Neural progenitor cell (in vitro differentiated cells): Measurements from ENCODE around the gene C4orf50. TPM values are rescaled to one million over a fixed set of nuclear protein-coding genes. Genes with fewer than 3 reads are reported as not detected.

Experiments used
- DNase-seq: peaks from one replicate; pipeline ENCODE4 v3.0.0-alpha.2; 2016; ENCODE audit warnings: low spot score
- H2AFZ ChIP-seq: fragments of 200-600 bp; sonication (generic); replicated peaks from 2 replicates; pipeline ENCODE4 v1.6.1; 2016; ENCODE audit warnings: antibody characterized with exemption
- H3F3A ChIP-seq: fragments of 200-600 bp; sonication (generic); 2 replicates; pipeline ENCODE4 v1.6.1; 2016; ENCODE audit warnings: antibody characterized with exemption, low read depth
- H3K27ac ChIP-seq: fragments of 200-600 bp; sonication (generic); 2 replicates; pipeline ENCODE4 v1.5.1; 2016; ENCODE audit warnings: mild to moderate bottlenecking
- H3K27me3 ChIP-seq: fragments of 200-600 bp; sonication (generic); 2 replicates; pipeline ENCODE4 v1.6.1; 2016; ENCODE audit warnings: mild to moderate bottlenecking, moderate library complexity
- H3K36me3 ChIP-seq: fragments of 200-600 bp; sonication (generic); 2 replicates; pipeline ENCODE4 v1.5.1; 2016
- H3K4me1 ChIP-seq: fragments of 200-600 bp; sonication (generic); 2 replicates; pipeline ENCODE4 v1.6.1; 2016; ENCODE audit warnings: mixed run types
- H3K4me2 ChIP-seq: fragments of 200-600 bp; sonication (generic); 2 replicates; pipeline ENCODE4 v1.6.1; 2016
- H3K4me3 ChIP-seq: fragments of 200-600 bp; sonication (generic); 2 replicates; pipeline ENCODE4 v1.5.1; 2016
- H3K79me2 ChIP-seq: fragments of 200-600 bp; sonication (generic); 2 replicates; pipeline ENCODE4 v1.6.1; 2016; ENCODE audit warnings: low read depth
- H3K9ac ChIP-seq: fragments of 200-600 bp; sonication (generic); 2 replicates; pipeline ENCODE4 v1.6.1; 2016
- H3K9me3 ChIP-seq: fragments of 200-600 bp; sonication (generic); 2 replicates; pipeline ENCODE4 v1.5.1; 2016; ENCODE audit warnings: low read depth
- H4K20me1 ChIP-seq: fragments of 200-600 bp; sonication (generic); 2 replicates; pipeline ENCODE4 v1.6.1; 2016; ENCODE audit warnings: low read depth
- H3K27ac Mint-ChIP-seq: 3 replicates; pipeline ENCODE4 v1.8.0; 2021; ENCODE audit warnings: mixed read lengths
- H3K27me3 Mint-ChIP-seq: 2 replicates; pipeline ENCODE4 v1.8.0; 2022; ENCODE audit warnings: low read depth, mild to moderate bottlenecking, inconsistent platforms, moderate library complexity, mixed read lengths; ENCODE audit not compliant: insufficient read depth
- H3K36me3 Mint-ChIP-seq: 3 replicates; pipeline ENCODE4 v1.8.0; 2021; ENCODE audit warnings: mixed read lengths
- H3K4me1 Mint-ChIP-seq: 3 replicates; pipeline ENCODE4 v1.8.0; 2021; ENCODE audit warnings: mixed read lengths
- H3K4me3 Mint-ChIP-seq: 3 replicates; pipeline ENCODE4 v1.8.0; 2021; ENCODE audit warnings: mild to moderate bottlenecking, moderate library complexity, mixed read lengths
- H3K9me3 Mint-ChIP-seq: 3 replicates; pipeline ENCODE4 v1.8.0; 2020; ENCODE audit warnings: mixed read lengths
- EZH2 ChIP-seq: fragments of 200-600 bp; sonication (generic); IDR thresholded peaks from 2 replicates; pipeline ENCODE4 v1.6.1; 2017; ENCODE audit warnings: antibody characterized with exemption, mild to moderate bottlenecking, moderate library complexity
- EZH2phosphoT487 ChIP-seq: fragments of 200-600 bp; sonication (generic); IDR thresholded peaks from 2 replicates; pipeline ENCODE4 v1.6.1; 2017; ENCODE audit warnings: antibody characterized with exemption
- total RNA-seq: library from RNA; depleted of rRNA; stranded (reverse); fragments of >200 nt; gene quantifications from 2 replicates; pipeline ENCODE4 v1.2.3, GENCODE V29; 2015; ENCODE audit warnings: low replicate concordance
- TF ChIP-seq, protein P1 (sequence below): fragments of 200-600 bp; sonication (generic); IDR thresholded peaks from 2 replicates; pipeline ENCODE4 v1.5.1; 2017; ENCODE audit warnings: antibody characterized with exemption, mild to moderate bottlenecking

C4orf50 gene
- total RNA-seq, 1 donor from 2014 or later: 0.32 TPM

DNA sequence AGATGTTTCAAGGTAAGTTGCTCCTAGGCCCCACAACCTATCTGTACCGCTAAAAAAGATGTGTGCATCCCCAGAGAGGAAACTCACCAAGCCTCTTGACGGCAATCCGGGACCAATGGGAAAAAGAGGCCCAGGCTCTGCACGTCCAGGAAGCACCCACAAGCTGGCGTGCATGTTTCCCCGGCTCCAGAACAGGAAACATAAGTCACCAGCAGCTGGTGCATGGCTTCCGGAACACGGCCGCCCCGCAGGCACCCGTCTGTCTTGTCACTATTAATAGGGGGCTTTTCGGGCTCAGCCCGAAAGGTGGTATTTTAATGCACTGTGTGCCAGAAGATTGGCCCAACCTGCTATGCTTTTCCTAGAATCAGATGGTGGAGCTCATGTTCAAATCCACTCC, 147.5 kb downstream of the C4orf50 start:
- Mint-ChIP-seq H3K4me3 (no peak overlapping the region), H3K36me3 (peaks cover 27% of the 10 kb centered on the region), H3K9me3 (peaks cover 6% of the 10 kb centered on the region)

DNA sequence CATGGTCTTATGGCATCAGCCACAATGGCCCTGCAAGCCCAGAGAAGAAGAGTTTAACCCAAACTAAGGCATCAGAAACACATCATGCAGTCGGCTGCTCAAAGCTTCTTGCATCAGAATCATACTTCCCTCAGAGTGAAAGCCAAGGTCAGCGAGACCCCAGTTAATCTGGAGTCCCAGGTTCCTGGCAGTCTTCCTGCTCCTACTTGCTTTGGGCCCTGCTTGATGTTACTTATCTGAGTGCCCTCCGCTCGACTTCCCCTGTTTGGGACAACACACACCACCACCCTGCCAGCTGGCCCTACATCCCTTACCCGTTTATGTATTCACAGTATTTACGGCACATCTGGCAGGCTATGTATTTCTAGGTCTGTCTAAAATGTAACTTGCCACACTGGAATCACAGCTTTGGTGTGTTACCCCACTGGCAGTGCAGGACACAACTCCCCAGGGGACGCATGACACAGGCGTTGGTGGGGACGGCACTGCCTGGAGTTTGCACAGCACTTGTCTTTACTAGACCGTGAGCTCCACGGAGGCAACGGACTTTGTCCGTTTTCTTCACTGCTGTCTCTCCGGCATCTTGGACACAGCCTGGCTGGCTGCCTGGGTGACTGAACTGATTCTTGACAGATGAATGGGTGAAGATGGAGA, 148.1 kb downstream of the C4orf50 start:
- Histone ChIP-seq H3K4me2 (no peak overlapping the region), H3K27me3 (no peaks in the 10 kb centered on the region), H3K9me3 (no peaks in the 10 kb centered on the region), H3K4me1 (peaks cover 9% of the 10 kb centered on the region), H4K20me1 (peaks cover 90% of the 10 kb centered on the region), H3F3A (peaks cover 2% of the 10 kb centered on the region), H3K36me3 (no peaks in the 10 kb centered on the region), H3K4me3 (no peak overlapping the region), H3K79me2 (peaks cover 54% of the 10 kb centered on the region), H3K27ac (no peak overlapping the region), H2AFZ (no peak overlapping the region), H3K9ac (no peak overlapping the region)
- H3K4me1 Mint-ChIP-seq: peaks cover 13% of the 10 kb centered on the region
- no peak for DNase-seq
- peaks cover 6% of the 10 kb centered on the region for H3K9me3 Mint-ChIP-seq
- no peaks in the 10 kb centered on the region for H3K27me3 Mint-ChIP-seq
- TF ChIP-seq EZH2: no peak
- TF ChIP-seq, protein P1, sequence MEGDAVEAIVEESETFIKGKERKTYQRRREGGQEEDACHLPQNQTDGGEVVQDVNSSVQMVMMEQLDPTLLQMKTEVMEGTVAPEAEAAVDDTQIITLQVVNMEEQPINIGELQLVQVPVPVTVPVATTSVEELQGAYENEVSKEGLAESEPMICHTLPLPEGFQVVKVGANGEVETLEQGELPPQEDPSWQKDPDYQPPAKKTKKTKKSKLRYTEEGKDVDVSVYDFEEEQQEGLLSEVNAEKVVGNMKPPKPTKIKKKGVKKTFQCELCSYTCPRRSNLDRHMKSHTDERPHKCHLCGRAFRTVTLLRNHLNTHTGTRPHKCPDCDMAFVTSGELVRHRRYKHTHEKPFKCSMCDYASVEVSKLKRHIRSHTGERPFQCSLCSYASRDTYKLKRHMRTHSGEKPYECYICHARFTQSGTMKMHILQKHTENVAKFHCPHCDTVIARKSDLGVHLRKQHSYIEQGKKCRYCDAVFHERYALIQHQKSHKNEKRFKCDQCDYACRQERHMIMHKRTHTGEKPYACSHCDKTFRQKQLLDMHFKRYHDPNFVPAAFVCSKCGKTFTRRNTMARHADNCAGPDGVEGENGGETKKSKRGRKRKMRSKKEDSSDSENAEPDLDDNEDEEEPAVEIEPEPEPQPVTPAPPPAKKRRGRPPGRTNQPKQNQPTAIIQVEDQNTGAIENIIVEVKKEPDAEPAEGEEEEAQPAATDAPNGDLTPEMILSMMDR: no peak
- TF ChIP-seq EZH2phosphoT487: no peak
- H3K27ac Mint-ChIP-seq: no peak overlapping the region
- peaks cover 27% of the 10 kb centered on the region for H3K36me3 Mint-ChIP-seq
- H3K4me3 Mint-ChIP-seq: no peak overlapping the region

More for the DNA sequence above, 147.5 kb downstream of the C4orf50 start:
- H3K27ac Mint-ChIP-seq: no peak overlapping the region
- Histone ChIP-seq H3K27me3 (no peaks in the 10 kb centered on the region), H4K20me1 (peaks cover 95% of the 10 kb centered on the region), H3K36me3 (no peaks in the 10 kb centered on the region), H3K27ac (no peak overlapping the region), H3K9me3 (no peaks in the 10 kb centered on the region), H3F3A (peaks cover 9% of the 10 kb centered on the region), H3K4me1 (peaks cover 12% of the 10 kb centered on the region), H3K9ac (no peak overlapping the region), H3K79me2 (peaks cover 57% of the 10 kb centered on the region), H3K4me2 (no peak overlapping the region), H2AFZ (no peak overlapping the region), H3K4me3 (no peak overlapping the region)
- DNase-seq: no peak
- H3K27me3 Mint-ChIP-seq: no peaks in the 10 kb centered on the region
- H3K4me1 Mint-ChIP-seq: peaks cover 16% of the 10 kb centered on the region
- TF ChIP-seq EZH2phosphoT487 (no peak), EZH2 (no peak)
- TF ChIP-seq, protein P1: no peak

DNA sequence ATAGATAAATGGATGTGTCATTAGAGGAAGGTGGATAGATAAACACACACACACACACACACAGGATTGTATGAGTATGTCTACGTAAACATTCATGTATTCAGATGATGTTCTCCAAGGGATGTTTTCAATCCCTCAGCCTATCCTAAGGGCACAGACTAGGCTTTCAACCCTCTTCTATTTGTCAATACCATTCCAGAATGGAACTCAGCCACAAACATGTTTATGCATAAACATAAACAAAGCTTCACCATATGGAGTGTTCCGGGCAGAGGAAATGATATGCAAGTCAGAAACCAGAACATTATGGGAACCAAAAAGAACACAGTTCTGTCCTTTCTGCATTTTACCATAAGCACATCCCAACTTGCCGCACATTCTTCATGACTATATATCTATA, 150.4 kb downstream of the C4orf50 start:
- H3K4me1 Mint-ChIP-seq: peaks cover 5% of the 10 kb centered on the region
- Histone ChIP-seq H4K20me1 (peaks cover 86% of the 10 kb centered on the region), H3F3A (no peaks in the 10 kb centered on the region), H3K79me2 (peaks cover 31% of the 10 kb centered on the region), H3K4me1 (peaks cover 13% of the 10 kb centered on the region), H3K9ac (no peak overlapping the region), H3K36me3 (no peaks in the 10 kb centered on the region), H3K4me2 (no peak overlapping the region), H3K27me3 (no peaks in the 10 kb centered on the region), H3K4me3 (no peak overlapping the region), H2AFZ (no peak overlapping the region), H3K9me3 (no peaks in the 10 kb centered on the region), H3K27ac (no peak overlapping the region)
- H3K4me3 Mint-ChIP-seq: no peak overlapping the region
- no peaks in the 10 kb centered on the region for H3K9me3 Mint-ChIP-seq
- peaks cover 16% of the 10 kb centered on the region for H3K36me3 Mint-ChIP-seq
- TF ChIP-seq, protein P1: no peak
- no peak for TF ChIP-seq EZH2phosphoT487
- no peak for TF ChIP-seq EZH2
- H3K27ac Mint-ChIP-seq: no peak overlapping the region
- no peak for DNase-seq
- no peaks in the 10 kb centered on the region for H3K27me3 Mint-ChIP-seq
